Vagina (tissue), 2 donors: Measurements from ENCODE around the gene DMRTB1. TPM values are rescaled to one million over a fixed set of nuclear protein-coding genes. Genes with fewer than 3 reads are reported as not detected.

ENCODE experiments used
- DNase-seq, 2 donors: peaks; one replicate each; pipeline ENCODE4 v3.0.0-alpha.2; 2017; ENCODE audit errors: extremely low spot score in 2 of 2
- H3K27ac ChIP-seq: fragments of 200-600 bp; sonication (generic); one replicate; pipeline ENCODE4 v1.5.1; 2019
- H3K27me3 ChIP-seq: fragments of 200-600 bp; sonication (generic); one replicate; pipeline ENCODE4 v1.5.1; 2019
- H3K36me3 ChIP-seq, 2 donors: fragments of 200-600 bp; sonication (generic); one replicate each; pipeline ENCODE4 v1.5.1; 2017 to 2019
- H3K4me1 ChIP-seq: fragments of 200-600 bp; sonication (generic); one replicate; pipeline ENCODE4 v1.5.1; 2019
- H3K4me3 ChIP-seq, 2 donors: fragments of 200-600 bp; sonication (generic); 1 replicate in 1 of 2; 2 replicates in 1 of 2; pipeline ENCODE4 v1.5.1; 2016 to 2019
- H3K9me3 ChIP-seq: fragments of 200-600 bp; sonication (generic); one replicate; pipeline ENCODE4 v1.5.1; 2019
- POLR2A ChIP-seq, 2 donors: fragments of 450-650 bp; IDR thresholded peaks; one replicate each; pipeline ENCODE4 v1.6.1; 2017; ENCODE audit warnings: antibody characterized with exemption in 2 of 2, mild to moderate bottlenecking in 2 of 2, moderate library complexity in 2 of 2
- POLR2AphosphoS5 ChIP-seq, 2 donors: sonication (generic); formaldehyde crosslinking; IDR thresholded peaks; one replicate each; pipeline ENCODE4 v1.9.0; 2017; ENCODE audit warnings: antibody characterized with exemption in 2 of 2, mild to moderate bottlenecking in 2 of 2, low read depth in 1 of 2; ENCODE audit not compliant: insufficient read depth in 1 of 2
- intact Hi-C: fragments of 100-400 bp; cut with DNase I; formaldehyde crosslinking; loops from one replicate; pipeline ENCODE4 v1.15.1; 2023
- total RNA-seq: library from RNA; depleted of rRNA; stranded (reverse); fragments of >200 nt; gene quantifications from one replicate; pipeline ENCODE4 v1.2.3, GENCODE V29; 2016
- TF ChIP-seq, protein P1 (sequence below), 3 experiments: fragments of 450-650 bp in 2 of 3; fragments of 200-600 bp in 1 of 3; sonication (generic) in 1 of 3; IDR thresholded peaks; one replicate each; pipeline ENCODE4 v1.5.1; 2017 to 2019; ENCODE audit warnings: antibody characterized with exemption in 3 of 3, mild to moderate bottlenecking in 2 of 3, moderate library complexity in 2 of 3

Gene DMRTB1
- total RNA-seq, 1 donor from 2014 or later: not detected

DNA sequence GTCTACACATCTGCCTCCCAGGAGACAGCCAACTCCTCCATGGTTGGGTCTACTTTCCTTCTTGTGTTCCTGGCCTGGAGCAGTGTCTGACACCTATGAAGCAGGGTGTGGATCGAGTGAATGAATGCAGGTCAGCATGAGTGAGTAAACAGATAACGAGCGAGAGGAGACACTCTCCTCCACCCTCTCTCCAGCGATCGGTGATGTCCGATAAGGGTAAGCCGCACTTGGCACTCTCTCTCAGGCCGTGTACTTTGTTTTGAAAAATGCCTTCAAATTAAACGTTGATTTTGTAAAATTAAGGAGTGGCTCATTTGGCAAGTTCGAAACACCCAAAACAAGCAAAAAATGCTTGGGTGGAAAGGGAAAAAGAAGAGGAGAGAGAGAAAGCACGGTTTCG lies 43.8 kb upstream of the DMRTB1 start:
- H3K27me3 ChIP-seq: no peaks in the 10 kb centered on the region
- DNase-seq: no peak
- no peak overlapping the region for H3K4me3 ChIP-seq
- intact Hi-C loops: no loop called here
- TF ChIP-seq POLR2A (IDR thresholded peaks at IDR 0.05) (no peak), POLR2AphosphoS5 (IDR thresholded peaks at IDR 0.05; ENCODE audit: insufficient read depth in 1 of 2, low read depth in 1 of 2) (no peak)
- TF ChIP-seq, protein P1, sequence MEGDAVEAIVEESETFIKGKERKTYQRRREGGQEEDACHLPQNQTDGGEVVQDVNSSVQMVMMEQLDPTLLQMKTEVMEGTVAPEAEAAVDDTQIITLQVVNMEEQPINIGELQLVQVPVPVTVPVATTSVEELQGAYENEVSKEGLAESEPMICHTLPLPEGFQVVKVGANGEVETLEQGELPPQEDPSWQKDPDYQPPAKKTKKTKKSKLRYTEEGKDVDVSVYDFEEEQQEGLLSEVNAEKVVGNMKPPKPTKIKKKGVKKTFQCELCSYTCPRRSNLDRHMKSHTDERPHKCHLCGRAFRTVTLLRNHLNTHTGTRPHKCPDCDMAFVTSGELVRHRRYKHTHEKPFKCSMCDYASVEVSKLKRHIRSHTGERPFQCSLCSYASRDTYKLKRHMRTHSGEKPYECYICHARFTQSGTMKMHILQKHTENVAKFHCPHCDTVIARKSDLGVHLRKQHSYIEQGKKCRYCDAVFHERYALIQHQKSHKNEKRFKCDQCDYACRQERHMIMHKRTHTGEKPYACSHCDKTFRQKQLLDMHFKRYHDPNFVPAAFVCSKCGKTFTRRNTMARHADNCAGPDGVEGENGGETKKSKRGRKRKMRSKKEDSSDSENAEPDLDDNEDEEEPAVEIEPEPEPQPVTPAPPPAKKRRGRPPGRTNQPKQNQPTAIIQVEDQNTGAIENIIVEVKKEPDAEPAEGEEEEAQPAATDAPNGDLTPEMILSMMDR (IDR thresholded peaks at IDR 0.05): no peak
- no peaks in the 10 kb centered on the region for H3K36me3 ChIP-seq
- no peak overlapping the region for H3K27ac ChIP-seq
- H3K9me3 ChIP-seq: no peaks in the 10 kb centered on the region
- no peaks in the 10 kb centered on the region for H3K4me1 ChIP-seq

DNA sequence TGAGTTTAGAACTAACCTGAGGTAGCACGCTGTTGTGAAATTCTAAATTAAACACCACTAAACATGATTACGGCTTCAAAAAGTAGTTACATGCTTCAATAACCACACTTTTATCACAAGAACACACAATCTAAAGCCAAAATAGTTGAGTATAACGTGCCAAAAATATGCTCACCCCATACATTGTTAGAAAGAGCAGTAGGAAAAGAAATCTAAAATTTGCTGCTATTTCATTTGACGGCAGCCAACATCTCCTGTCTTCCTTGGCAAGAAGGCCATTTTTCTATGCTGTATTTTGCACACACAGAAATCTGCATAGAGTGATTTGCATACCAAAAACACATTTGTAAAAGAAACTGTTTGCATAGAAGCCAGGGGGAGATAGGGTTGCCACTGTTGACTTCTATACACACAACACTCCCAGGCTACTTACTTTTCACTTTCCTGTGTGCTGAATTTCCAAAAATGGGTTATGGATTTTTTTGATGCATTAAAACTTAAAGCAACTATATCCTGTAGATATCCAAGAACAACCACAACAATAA lies 42.9 kb upstream of the DMRTB1 start:
- TF ChIP-seq POLR2A (IDR thresholded peaks at IDR 0.05) (no peak), POLR2AphosphoS5 (IDR thresholded peaks at IDR 0.05; ENCODE audit: insufficient read depth in 1 of 2, low read depth in 1 of 2) (no peak)
- TF ChIP-seq, protein P1 (IDR thresholded peaks at IDR 0.05): no peak
- H3K4me1 ChIP-seq: no peaks in the 10 kb centered on the region
- intact Hi-C loops: no loop called here

DNA sequence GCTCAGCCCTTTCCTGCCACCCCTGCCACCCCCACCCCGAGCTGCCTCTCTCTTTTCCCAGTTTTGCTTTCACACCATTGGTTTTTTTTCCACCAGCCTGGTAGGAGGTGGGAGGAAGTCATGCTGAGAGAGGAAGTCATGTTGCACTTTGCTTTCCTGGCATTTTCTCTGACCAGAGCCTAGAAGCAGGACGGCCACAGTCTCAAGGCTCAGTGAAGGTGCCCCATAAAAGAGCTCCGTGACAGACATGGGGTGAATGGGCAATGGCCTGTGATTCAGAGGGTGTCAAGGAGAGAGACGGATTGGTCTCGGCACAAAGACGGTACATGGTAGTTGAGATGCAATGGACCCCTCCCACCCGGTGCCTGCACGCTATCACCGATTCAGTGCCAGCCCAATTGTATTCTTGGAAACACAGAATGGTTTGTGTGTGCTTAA lies 42.1 kb upstream of the DMRTB1 start:
- Histone ChIP-seq H3K4me3 (no peak overlapping the region), H3K36me3 (no peaks in the 10 kb centered on the region), H3K27ac (no peak overlapping the region), H3K9me3 (no peaks in the 10 kb centered on the region), H3K27me3 (no peaks in the 10 kb centered on the region), H3K4me1 (no peaks in the 10 kb centered on the region)
- no peak for DNase-seq
- TF ChIP-seq POLR2A (IDR thresholded peaks at IDR 0.05): no peak
- TF ChIP-seq, protein P1 (IDR thresholded peaks at IDR 0.05): no peak
- no peak for TF ChIP-seq POLR2AphosphoS5 (IDR thresholded peaks at IDR 0.05; ENCODE audit: insufficient read depth in 1 of 2, low read depth in 1 of 2)
- intact Hi-C loops: no loop called here

More for the DNA sequence above, 42.9 kb upstream of the DMRTB1 start:
- no peak overlapping the region for H3K4me3 ChIP-seq
- H3K27ac ChIP-seq: no peak overlapping the region
- DNase-seq: no peak
- no peaks in the 10 kb centered on the region for H3K9me3 ChIP-seq
- H3K27me3 ChIP-seq: no peaks in the 10 kb centered on the region
- no peaks in the 10 kb centered on the region for H3K36me3 ChIP-seq

DNA sequence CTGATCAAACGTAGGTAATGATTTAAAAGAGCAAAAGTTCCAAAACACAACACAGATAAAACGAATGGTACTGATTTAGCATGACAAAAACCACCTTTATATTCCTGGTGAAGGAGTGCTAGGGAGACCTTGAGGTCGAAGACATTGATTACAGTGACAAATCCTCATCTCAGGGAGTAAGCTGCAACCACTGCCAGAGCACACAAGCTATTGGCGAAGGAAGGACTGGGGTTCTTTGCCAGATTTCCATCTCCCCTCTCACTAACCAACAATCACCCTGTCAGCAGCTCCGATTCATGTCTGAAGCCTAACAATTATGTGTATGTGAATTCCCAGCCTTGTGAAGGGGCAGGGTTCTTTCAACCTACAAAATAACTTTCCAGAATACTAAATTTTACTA lies 40.2 kb upstream of the DMRTB1 start:
- TF ChIP-seq, protein P1 (IDR thresholded peaks at IDR 0.05): no peak
- TF ChIP-seq POLR2A (IDR thresholded peaks at IDR 0.05) (no peak), POLR2AphosphoS5 (IDR thresholded peaks at IDR 0.05; ENCODE audit: insufficient read depth in 1 of 2, low read depth in 1 of 2) (no peak)
- H3K9me3 ChIP-seq: no peaks in the 10 kb centered on the region
- intact Hi-C loops: no loop called here
- no peak overlapping the region for H3K27ac ChIP-seq
- no peaks in the 10 kb centered on the region for H3K4me1 ChIP-seq
- no peak for DNase-seq
- H3K27me3 ChIP-seq: no peaks in the 10 kb centered on the region
- no peaks in the 10 kb centered on the region for H3K36me3 ChIP-seq
- no peak overlapping the region for H3K4me3 ChIP-seq

DNA sequence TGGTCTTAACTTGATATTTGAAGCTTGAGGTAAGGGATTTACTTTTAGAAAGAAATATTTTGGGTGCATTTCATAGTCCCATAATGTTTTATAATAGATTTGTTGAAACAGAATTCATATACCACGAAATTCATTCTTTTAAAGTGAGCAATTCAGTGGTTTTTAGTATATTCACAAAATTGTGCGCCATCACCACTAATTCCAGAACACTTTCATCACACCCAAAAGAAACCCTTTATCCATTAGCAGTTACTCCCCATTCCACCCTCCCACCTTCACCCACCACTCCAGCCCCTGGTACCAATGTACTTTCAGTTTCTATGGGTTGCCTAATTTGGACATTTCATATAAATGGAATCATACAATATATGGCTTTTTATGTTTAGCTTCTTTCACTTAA lies 38.9 kb upstream of the DMRTB1 start:
- H3K27me3 ChIP-seq: no peaks in the 10 kb centered on the region
- no peaks in the 10 kb centered on the region for H3K4me1 ChIP-seq
- TF ChIP-seq POLR2A (IDR thresholded peaks at IDR 0.05) (no peak), POLR2AphosphoS5 (IDR thresholded peaks at IDR 0.05; ENCODE audit: insufficient read depth in 1 of 2, low read depth in 1 of 2) (no peak)
- TF ChIP-seq, protein P1 (IDR thresholded peaks at IDR 0.05): no peak
- no peak for DNase-seq
- H3K36me3 ChIP-seq: no peaks in the 10 kb centered on the region
- no peaks in the 10 kb centered on the region for H3K9me3 ChIP-seq
- no peak overlapping the region for H3K27ac ChIP-seq
- intact Hi-C loops: no loop called here
- H3K4me3 ChIP-seq: no peak overlapping the region
